ENCODE data around the gene TAF1B. TPM values are rescaled to one million over a fixed set of nuclear protein-coding genes. Genes with fewer than 3 reads are reported as not detected.

Gene TAF1B
- total RNA-seq, 1 donor from 2014 or later = 86.3 TPM

- H3K36me3 ChIP-seq = no peaks in the 10 kb centered on the region
- H3K27me3 ChIP-seq = no peaks in the 10 kb centered on the region
- H4K20me1 ChIP-seq (ENCODE audit: low read depth) = no peaks in the 10 kb centered on the region
- H3K36me3 Mint-ChIP-seq = no peaks in the 10 kb centered on the region
- TF ChIP-seq EZH2 (IDR thresholded peaks at IDR 0.05) (no peak), CTCF (IDR thresholded peaks at IDR 0.05) (no peak), EZH2phosphoT487 (IDR thresholded peaks at IDR 0.05) (no peak)
- no peak overlapping the region for H3K4me3 ChIP-seq
- H3F3A ChIP-seq (ENCODE audit: low read depth) = no peaks in the 10 kb centered on the region
- H3K9ac ChIP-seq = no peak overlapping the region
- DNase-seq (ENCODE audit: low spot score) = no peak
- peaks cover 51% of the 10 kb centered on the region for H3K4me1 Mint-ChIP-seq
- H3K4me3 Mint-ChIP-seq = no peak overlapping the region
- H3K4me2 ChIP-seq = no peak overlapping the region
- H3K27ac Mint-ChIP-seq = no peak overlapping the region
- H3K4me1 ChIP-seq = peaks cover 12% of the 10 kb centered on the region
- no peak overlapping the region for H3K27ac ChIP-seq
- no peak overlapping the region for H2AFZ ChIP-seq (replicated peaks)
- peaks cover 6% of the 10 kb centered on the region for H3K27me3 Mint-ChIP-seq (ENCODE audit: insufficient read depth, low read depth)
- no peaks in the 10 kb centered on the region for H3K9me3 ChIP-seq (ENCODE audit: low read depth)
- no peaks in the 10 kb centered on the region for H3K79me2 ChIP-seq (ENCODE audit: low read depth)
- no peaks in the 10 kb centered on the region for H3K9me3 Mint-ChIP-seq
Observed at GRCh38 chr2:9800975-9801726, 42.1 kb upstream of the TAF1B start.

GRCh38 chr2:9802576-9802993 is 40.7 kb upstream of the TAF1B start:
- no peaks in the 10 kb centered on the region for H3K36me3 Mint-ChIP-seq
- Histone ChIP-seq H2AFZ (replicated peaks) (no peak overlapping the region), H3F3A (ENCODE audit: low read depth) (no peaks in the 10 kb centered on the region), H3K4me2 (no peak overlapping the region), H3K4me1 (peaks cover 12% of the 10 kb centered on the region), H3K36me3 (no peaks in the 10 kb centered on the region), H3K9me3 (ENCODE audit: low read depth) (no peaks in the 10 kb centered on the region), H3K27me3 (no peaks in the 10 kb centered on the region), H3K4me3 (no peak overlapping the region), H3K79me2 (ENCODE audit: low read depth) (no peaks in the 10 kb centered on the region), H3K9ac (no peak overlapping the region), H3K27ac (no peak overlapping the region), H4K20me1 (ENCODE audit: low read depth) (no peaks in the 10 kb centered on the region)
- H3K9me3 Mint-ChIP-seq = no peaks in the 10 kb centered on the region
- peaks cover 41% of the 10 kb centered on the region for H3K4me1 Mint-ChIP-seq
- no peak overlapping the region for H3K4me3 Mint-ChIP-seq
- TF ChIP-seq EZH2 (IDR thresholded peaks at IDR 0.05) (no peak), EZH2phosphoT487 (IDR thresholded peaks at IDR 0.05) (no peak), CTCF (IDR thresholded peaks at IDR 0.05) (no peak)
- peaks cover 7% of the 10 kb centered on the region for H3K27me3 Mint-ChIP-seq (ENCODE audit: insufficient read depth, low read depth)
- H3K27ac Mint-ChIP-seq = no peak overlapping the region
- DNase-seq (ENCODE audit: low spot score) = no peak

- TF ChIP-seq EZH2 (IDR thresholded peaks at IDR 0.05) (no peak), CTCF (IDR thresholded peaks at IDR 0.05) (no peak), EZH2phosphoT487 (IDR thresholded peaks at IDR 0.05) (no peak)
- Histone ChIP-seq H3K27ac (no peak overlapping the region), H3K27me3 (no peaks in the 10 kb centered on the region), H3K9ac (no peak overlapping the region), H3K9me3 (ENCODE audit: low read depth) (no peaks in the 10 kb centered on the region), H3K36me3 (no peaks in the 10 kb centered on the region), H3K79me2 (ENCODE audit: low read depth) (no peaks in the 10 kb centered on the region), H3F3A (ENCODE audit: low read depth) (no peaks in the 10 kb centered on the region), H4K20me1 (ENCODE audit: low read depth) (no peaks in the 10 kb centered on the region), H2AFZ (replicated peaks) (no peak overlapping the region), H3K4me2 (no peak overlapping the region), H3K4me3 (no peak overlapping the region), H3K4me1 (peaks cover 12% of the 10 kb centered on the region)
- Mint-ChIP-seq H3K36me3 (no peaks in the 10 kb centered on the region), H3K4me1 (peaks cover 38% of the 10 kb centered on the region), H3K27ac (peak overlapping the region; percentile 59), H3K4me3 (no peak overlapping the region), H3K9me3 (no peaks in the 10 kb centered on the region), H3K27me3 (ENCODE audit: insufficient read depth, low read depth) (peaks cover 7% of the 10 kb centered on the region)
- peak; percentile 49 for DNase-seq (ENCODE audit: low spot score)
Observed at GRCh38 chr2:9803023-9803805, 40.1 kb upstream of the TAF1B start.

Data from neural progenitor cell (in vitro differentiated cells).